GM19023 (cell line): ENCODE results near the gene PYGB.

Experiments
- ATAC-seq: cut with Tn5 transposase; IDR thresholded peaks from one replicate; pipeline ENCODE4 v1.9.1; 2021; ENCODE audit warnings: mild to moderate bottlenecking, moderate library complexity; ENCODE audit not compliant: unreplicated experiment

The PYGB gene

GRCh38 chr20:25293507-25293906 is 45.6 kb downstream of the PYGB start:
- no peak for ATAC-seq

GRCh38 chr20:25293910-25294458 is 46.1 kb downstream of the PYGB start:
- no peak for ATAC-seq

DNA sequence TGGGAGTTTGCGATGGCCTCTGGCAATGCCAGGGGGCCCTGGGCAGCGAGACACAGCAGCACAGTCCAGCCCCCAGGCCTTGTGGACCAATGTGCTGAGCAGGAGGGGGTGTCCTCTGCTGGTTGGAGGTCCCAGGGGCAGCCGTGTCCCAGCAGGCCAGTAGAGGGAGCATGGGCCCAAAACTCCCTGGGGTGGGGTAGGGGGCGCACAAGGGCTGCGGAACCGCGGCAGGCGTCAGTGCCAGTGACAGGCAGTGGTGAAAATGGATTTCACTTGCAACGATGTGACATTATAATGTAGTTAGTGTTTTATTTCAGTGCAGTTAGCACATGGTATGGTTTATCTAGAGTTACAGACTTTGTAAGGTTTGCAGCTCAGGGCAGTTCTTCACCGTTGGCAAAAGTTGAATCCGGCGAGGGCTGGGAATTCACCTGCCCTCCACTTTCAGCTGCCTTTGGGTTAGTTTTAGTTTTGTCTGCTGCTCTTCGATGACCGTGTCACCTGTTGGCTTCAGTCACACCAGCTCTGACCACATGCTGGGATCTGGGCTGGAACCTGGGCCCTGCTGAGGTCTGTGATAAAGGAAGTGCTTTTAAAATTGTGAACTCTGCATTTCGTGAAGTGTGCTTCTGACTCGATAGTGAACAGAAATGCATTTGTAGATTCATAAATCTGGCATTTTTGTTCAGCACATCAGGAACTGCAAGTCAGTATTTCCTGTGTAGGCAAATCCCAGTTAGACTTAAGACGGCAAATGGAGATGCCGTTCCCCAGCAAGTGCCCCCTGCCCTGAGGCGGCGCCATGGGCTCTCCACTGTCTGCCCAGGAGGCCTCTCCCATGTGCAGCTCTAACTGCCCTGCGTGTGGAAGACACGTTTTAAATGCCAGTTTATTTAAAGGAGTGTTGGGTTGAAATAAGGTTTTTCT is 46.8 kb downstream of the PYGB start:
- no peak for ATAC-seq

- ATAC-seq, result no peak
These were observed 47.7 kb downstream of the PYGB start for GRCh38 chr20:25295386-25296093.

DNA sequence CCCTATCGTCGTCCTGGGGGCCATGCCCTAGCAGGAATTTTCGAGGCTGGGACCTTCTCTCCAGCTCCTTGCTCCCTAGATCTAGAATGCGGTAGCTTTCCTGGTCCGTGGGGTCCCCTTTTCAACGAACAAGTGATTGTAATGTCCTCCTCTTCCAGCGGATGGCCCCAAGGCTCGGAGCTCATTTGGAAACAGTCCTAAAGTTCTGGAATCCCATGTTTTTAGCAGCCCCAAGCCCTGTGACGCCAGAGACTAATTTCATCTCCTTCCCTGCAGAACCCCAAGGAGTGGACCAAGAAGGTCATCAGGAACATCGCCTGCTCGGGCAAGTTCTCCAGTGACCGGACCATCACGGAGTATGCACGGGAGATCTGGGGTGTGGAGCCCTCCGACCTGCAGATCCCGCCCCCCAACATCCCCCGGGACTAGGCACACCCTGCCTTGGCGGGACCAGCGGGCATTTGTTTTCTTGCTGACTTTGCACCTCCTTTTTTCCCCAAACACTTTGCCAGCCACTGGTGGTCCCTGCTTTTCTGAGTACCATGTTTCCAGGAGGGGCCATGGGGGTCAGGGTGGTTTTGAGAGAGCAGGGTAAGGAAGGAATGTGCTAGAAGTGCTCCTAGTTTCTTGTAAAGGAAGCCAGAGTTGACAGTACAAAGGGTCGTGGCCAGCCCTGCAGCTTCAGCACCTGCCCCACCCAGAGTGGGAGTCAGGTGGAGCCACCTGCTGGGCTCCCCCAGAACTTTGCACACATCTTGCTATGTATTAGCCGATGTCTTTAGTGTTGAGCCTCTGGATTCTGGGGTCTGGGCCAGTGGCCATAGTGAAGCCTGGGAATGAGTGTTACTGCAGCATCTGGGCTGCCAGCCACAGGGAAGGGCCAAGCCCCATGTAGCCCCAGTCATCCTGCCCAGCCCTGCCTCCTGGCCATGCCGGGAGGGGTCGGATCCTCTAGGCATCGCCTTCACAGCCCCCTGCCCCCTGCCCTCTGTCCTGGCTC is 48.5 kb downstream of the PYGB start:
- ATAC-seq, result peak; percentile 34

DNA sequence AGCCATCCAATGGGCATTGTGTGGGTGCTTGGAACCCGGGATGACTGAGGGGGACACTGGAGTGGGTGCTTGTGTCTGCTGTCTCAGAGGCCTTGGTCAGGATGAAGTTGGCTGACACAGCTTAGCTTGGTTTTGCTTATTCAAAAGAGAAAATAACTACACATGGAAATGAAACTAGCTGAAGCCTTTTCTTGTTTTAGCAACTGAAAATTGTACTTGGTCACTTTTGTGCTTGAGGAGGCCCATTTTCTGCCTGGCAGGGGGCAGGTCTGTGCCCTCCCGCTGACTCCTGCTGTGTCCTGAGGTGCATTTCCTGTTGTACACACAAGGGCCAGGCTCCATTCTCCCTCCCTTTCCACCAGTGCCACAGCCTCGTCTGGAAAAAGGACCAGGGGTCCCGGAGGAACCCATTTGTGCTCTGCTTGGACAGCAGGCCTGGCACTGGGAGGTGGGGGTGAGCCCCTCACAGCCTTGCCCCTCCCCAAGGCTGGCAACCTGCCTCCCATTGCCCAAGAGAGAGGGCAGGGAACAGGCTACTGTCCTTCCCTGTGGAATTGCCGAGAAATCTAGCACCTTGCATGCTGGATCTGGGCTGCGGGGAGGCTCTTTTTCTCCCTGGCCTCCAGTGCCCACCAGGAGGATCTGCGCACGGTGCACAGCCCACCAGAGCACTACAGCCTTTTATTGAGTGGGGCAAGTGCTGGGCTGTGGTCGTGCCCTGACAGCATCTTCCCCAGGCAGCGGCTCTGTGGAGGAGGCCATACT is 49.4 kb downstream of the PYGB start:
- peak; percentile 56 for ATAC-seq

DNA sequence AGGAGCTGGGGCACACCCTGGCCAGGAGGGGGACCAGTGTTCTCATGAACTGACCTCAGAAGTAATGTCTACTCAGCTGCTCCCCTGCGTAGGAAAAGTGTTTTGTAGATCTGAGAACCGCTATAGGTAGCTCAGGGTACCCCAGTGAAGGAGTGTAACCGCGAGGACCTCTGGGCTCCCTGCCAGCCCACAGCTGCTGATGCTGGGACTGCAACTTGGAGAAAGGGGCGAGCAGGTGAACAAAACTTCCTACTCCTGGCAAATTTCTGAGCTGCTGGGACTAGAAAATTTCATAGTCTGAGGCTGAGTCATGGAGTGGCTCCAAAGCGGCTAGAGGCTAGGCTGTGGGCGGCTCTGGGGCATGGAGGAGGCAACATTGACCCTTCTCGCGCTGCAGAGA is 51.9 kb downstream of the PYGB start:
- ATAC-seq, result no peak

DNA sequence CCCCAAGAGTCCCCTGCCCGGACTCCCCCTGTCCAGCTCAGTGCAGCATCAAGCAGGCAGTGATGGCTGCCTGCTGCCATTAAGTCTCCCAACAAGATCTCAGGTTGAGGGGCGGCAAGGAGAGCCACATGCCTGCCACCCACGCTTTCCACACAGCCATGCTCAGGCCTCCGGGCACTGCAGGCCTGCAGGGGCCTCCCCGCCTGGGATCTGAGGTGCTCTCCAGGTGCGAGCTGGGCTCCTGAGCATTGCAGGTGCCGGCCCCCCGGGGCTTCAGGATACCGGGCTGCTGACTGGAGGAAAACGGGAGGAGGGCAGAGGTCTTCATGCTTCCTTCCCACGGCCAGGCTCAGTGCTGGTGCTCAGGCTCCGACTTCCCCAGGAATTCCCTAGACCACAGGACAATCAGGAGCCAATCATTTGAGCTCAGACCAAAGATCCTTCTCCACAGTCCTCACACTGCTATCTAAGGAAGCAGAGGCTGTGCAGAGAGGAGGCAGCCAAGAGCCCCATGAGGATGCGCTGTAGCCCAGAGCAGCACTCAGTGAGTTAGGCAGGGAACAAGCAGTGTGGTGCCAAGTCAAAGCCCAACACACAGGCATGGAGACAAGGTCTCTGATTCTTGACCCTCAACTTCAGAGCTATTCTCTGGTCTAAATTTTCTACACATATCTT is 52.7 kb downstream of the PYGB start:
- no peak for ATAC-seq

GRCh38 chr20:25301357-25301920 is 53.6 kb downstream of the PYGB start:
- ATAC-seq, result no peak

DNA sequence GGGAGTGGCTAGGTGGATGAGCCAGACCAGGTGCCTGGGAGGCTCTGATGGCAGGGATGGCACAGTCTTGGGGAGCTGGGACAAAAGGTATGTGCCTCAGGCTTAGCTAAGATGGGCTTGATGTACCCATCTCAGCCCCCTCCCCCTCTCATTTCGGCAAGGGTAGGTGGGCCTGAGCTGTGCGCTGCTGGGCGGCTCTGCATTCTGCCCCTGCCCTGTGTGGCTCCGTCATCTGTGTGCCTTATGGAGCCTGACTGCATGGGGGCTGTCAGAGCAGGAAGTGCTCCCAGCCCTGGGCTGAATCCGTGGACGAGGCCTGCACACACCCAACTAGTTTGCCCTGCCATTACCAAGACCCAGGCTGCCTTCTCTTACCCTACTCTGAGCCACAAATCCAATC is 54.7 kb downstream of the PYGB start:
- ATAC-seq, result no peak

- ATAC-seq, result no peak
These were observed 55.6 kb downstream of the PYGB start for GRCh38 chr20:25303292-25304024.

DNA sequence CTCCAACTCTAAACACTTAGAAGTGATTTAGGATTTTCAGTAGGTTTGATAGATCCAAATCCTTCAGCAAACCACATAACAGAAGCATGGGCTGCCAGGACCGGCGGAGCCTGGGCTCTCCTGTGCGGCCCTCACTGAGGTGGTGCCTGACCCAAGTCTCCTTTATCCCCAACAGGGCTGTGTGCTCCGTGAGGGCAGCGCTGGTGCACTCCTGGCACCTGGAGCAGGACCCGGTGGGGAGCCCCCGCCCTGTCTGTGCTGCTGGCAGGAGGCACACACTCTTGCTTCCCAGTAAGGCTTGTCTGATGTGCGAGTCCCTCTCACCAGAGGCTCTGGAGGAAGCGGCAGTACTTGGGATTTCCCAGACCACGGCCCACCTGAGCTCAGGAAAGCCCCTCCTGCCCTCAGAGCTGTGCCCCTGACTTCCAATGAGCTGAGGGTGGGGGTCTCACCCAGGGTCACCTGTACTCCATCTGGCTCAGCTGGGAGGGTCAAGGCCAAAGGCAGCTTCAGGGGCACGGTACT is 56.2 kb downstream of the PYGB start:
- ATAC-seq, result no peak

GRCh38 chr20:25306991-25307903 is 59.4 kb downstream of the PYGB start:
- ATAC-seq, result no peak

- no peak for ATAC-seq
These were observed 60.2 kb downstream of the PYGB start for GRCh38 chr20:25308083-25308491.

DNA sequence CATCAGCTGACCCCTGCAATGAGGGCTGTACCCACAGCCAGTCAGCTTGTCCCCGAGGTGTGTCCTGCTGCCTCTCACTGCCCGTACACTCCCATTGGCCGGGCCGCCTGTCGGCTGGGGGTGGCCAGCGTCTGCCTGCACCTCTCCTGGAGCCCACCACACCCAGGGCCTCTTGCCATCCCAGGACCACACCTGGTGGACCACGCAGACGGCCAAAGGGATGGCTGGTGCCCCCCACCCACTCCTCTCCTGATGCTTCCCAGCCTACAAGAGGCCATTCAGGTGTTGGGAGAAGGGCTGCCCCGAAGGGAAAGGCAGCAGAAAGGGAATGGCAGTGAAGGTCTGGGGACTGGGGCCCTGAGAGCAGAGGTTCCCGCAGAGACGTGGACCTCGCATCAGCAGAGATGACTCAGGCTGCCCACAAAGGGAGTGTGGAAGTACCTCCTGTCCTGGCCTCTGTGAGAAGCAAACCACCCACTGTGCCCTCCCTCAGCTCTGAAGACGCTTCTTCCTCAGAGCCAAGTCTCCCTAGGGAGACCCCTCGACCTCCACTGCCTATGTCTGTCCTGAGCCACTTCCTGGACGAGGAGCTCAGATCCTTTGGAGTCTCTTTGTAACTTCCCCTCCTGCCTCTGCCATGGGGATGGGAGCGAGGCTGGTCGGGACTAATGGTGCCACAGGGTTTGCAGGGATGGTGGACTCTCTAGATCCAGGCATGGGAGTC is 60.9 kb downstream of the PYGB start:
- no peak for ATAC-seq
